H1 (cell line): Measurements from ENCODE around the gene PDHX.

Source experiments
- BACH1 ChIP-seq: IDR thresholded peaks from 2 replicates; pipeline ENCODE4 v1.6.1; 2012; ENCODE audit warnings: low read length, improper control_type of control experiment
- BCL11A ChIP-seq, 2 experiments: IDR thresholded peaks; one replicate each; pipeline ENCODE4 v1.6.1; 2011; ENCODE audit warnings: low read depth in 2 of 2, low read length in 2 of 2, mild to moderate bottlenecking in 2 of 2
- CEBPB ChIP-seq: IDR thresholded peaks from 2 replicates; pipeline ENCODE4 v1.6.1; 2012; ENCODE audit warnings: low read depth, low read length
- CREB1 ChIP-seq: IDR thresholded peaks from 2 replicates; pipeline ENCODE4 v1.6.1; 2012; ENCODE audit warnings: inconsistent platforms
- CTCF ChIP-seq, 3 experiments: IDR thresholded peaks; 1 replicate in 2 of 3; 2 replicates in 1 of 3; pipeline versions ENCODE4 v1.5.1 to v1.6.1; 2011; ENCODE audit warnings: low read length in 3 of 3, mild to moderate bottlenecking in 3 of 3, inconsistent platforms in 2 of 3, low read depth in 1 of 3, moderate library complexity in 1 of 3; ENCODE audit not compliant: insufficient read depth in 1 of 3; ENCODE audit errors: control extremely low read depth in 1 of 3
- EP300 ChIP-seq, 2 experiments: IDR thresholded peaks; 1 replicate in 1 of 2; 2 replicates in 1 of 2; pipeline ENCODE4 v1.6.1; 2011 to 2012; ENCODE audit warnings: low read depth in 2 of 2, low read length in 2 of 2, mild to moderate bottlenecking in 2 of 2, borderline replicate concordance in 1 of 2, inconsistent platforms in 1 of 2, moderate library complexity in 1 of 2
- POLR2AphosphoS5 ChIP-seq: IDR thresholded peaks from 2 replicates; pipeline ENCODE4 v1.6.1; 2011; ENCODE audit warnings: low read depth, low read length
- SIN3A ChIP-seq, 2 experiments: IDR thresholded peaks in 1 of 2; conservative IDR thresholded peaks in 1 of 2; 2 replicates each; pipeline ENCODE4 v1.6.1; 2011 to 2012; ENCODE audit warnings: low read length in 2 of 2, improper control_type of control experiment in 1 of 2, low read depth in 1 of 2, mild to moderate bottlenecking in 1 of 2
- ZNF274 ChIP-seq: IDR thresholded peaks from 2 replicates; pipeline ENCODE4 v1.7.0; 2012; ENCODE audit warnings: low read length, borderline replicate concordance; ENCODE audit errors: extremely low read depth

DNA sequence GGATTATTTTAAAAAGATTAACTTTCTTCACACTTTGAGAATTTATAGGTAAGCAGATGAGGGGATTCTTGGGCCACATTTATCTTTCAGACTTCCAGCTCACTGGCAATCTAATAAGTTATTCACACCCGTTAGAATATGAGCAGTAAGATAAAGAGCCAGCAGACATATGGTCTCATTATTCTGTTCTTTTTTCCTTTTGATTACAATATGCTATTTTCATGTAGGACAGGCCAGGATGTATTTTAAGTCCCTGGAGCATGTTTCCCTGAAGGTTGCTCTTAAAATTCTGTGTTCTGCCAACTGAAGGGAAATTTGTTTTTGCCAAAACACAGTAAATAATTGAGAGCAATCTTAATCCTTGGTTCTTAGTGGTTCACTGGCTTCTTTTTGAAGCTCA is 22.2 kb downstream of the PDHX start:
- TF ChIP-seq ZNF274: no peak
- TF ChIP-seq CEBPB: no peak
- TF ChIP-seq CTCF (IDR thresholded peaks at IDR 0.05; ENCODE audit: control extremely low read depth in 1 of 3, insufficient read depth in 1 of 3, low read depth in 1 of 3, low read length in 3 of 3): no peak
- no peak for TF ChIP-seq SIN3A (conservative IDR thresholded peaks at IDR 0.05 in 1 of 2, IDR thresholded peaks at IDR 0.05 in 1 of 2; ENCODE audit: low read depth in 1 of 2, low read length in 2 of 2)
- no peak for TF ChIP-seq POLR2AphosphoS5
- TF ChIP-seq EP300 (IDR thresholded peaks at IDR 0.05; ENCODE audit: borderline replicate concordance in 1 of 2, low read depth in 2 of 2, low read length in 2 of 2): no peak
- no peak for TF ChIP-seq BCL11A (IDR thresholded peaks at IDR 0.05; ENCODE audit: low read depth in 2 of 2, low read length in 2 of 2)
- TF ChIP-seq CREB1: no peak
- no peak for TF ChIP-seq BACH1
